Ramos (cell line): ENCODE results near the gene ZSCAN26.
"Not testable (repeated sequence)": the region's sequence is repeated elsewhere in the genome, so short reads cannot be mapped to it uniquely, and the experiment has no call there.

ENCODE experiments used
- in situ Hi-C: fragments of 300-500 bp; cut with MboI; formaldehyde crosslinking; loops from one replicate; pipeline ENCODE4 v1.14.3; 2022; ENCODE audit warnings: low sequenced_read_pairs; ENCODE audit not compliant: unreplicated experiment

ZSCAN26 gene

GRCh38 chr6:28252009-28252975 lies 14.7 kb upstream of the ZSCAN26 start, which contains the start of gene ZKSCAN4:
Gene ZKSCAN4 (minus strand): TSS chr6:28252269. CDS start chr6:28251980, 289 bp downstream.
- in situ Hi-C loops: no loop called here

GRCh38 chr6:28254121-28254519 lies 12.8 kb upstream of the ZSCAN26 start:
- in situ Hi-C loops: no loop called here

- in situ Hi-C loops: no loop called here
Observed at GRCh38 chr6:28257042-28257441, 9.9 kb upstream of the ZSCAN26 start.

- in situ Hi-C loops: no loop called here
Observed at GRCh38 chr6:28258877-28259777, 7.8 kb upstream of the ZSCAN26 start, which contains the start of gene NKAPL. Gene NKAPL (plus strand): TSS chr6:28259297. CDS start chr6:28259372, 75 bp downstream.

GRCh38 chr6:28263922-28264321 lies 3.0 kb upstream of the ZSCAN26 start:
- in situ Hi-C loops: no loop called here

DNA sequence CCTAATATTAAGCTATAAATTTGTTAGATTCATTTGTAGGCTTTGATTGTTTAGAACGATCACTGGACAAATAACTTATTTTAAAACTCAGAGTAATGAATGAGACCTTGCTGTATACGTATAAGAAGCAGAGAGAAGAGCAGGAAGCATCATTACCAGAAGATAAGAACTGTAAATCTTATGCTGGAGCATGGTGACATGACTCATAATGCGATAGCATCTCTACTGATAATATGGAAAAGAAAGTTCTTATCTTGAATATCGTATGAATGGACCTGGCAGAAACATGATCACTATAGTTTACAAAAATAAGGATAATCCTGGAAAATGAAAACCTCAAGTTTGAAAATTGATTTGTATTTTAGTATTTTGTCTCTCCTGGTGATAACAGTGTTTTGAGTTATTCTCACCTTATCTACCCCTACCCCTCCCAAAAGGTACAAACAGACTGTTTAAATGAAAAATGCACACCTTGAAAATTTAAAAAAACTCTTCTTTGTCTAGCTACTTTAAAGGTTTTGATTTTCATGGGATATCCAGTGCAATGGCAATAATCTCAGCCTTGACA lies 2.0 kb upstream of the ZSCAN26 start:
- in situ Hi-C loops: no loop called here

DNA sequence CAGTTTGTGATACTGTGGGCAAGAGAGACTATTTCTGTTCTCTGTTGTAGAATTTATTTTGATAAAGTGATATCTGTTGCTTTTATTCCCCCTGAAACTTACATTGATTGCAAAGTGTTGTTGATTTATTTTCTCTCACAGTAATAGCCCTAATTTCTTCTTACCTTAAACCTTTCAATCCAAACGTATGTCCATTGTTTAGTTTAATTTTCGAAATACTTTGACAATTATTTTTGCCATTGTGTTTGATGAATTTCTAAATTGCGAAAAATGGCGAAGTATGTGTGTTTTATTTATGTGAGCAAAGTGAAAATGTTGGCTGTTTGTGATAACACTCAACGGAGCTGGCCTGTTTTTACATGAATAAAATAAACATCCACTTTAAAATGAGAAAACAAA lies 381 bp upstream of the ZSCAN26 start:
- in situ Hi-C loops: no loop called here

GRCh38 chr6:28267695-28268059 lies 734 bp downstream of the ZSCAN26 start:
- in situ Hi-C loops: no loop called here

GRCh38 chr6:28269492-28269891 lies 2.5 kb downstream of the ZSCAN26 start:
- in situ Hi-C loops: no loop called here

GRCh38 chr6:28274888-28275287 lies 7.9 kb downstream of the ZSCAN26 start:
- in situ Hi-C loops: no loop called here

- in situ Hi-C loops: no loop called here
Observed at GRCh38 chr6:28277746-28278145, 10.8 kb downstream of the ZSCAN26 start.

DNA sequence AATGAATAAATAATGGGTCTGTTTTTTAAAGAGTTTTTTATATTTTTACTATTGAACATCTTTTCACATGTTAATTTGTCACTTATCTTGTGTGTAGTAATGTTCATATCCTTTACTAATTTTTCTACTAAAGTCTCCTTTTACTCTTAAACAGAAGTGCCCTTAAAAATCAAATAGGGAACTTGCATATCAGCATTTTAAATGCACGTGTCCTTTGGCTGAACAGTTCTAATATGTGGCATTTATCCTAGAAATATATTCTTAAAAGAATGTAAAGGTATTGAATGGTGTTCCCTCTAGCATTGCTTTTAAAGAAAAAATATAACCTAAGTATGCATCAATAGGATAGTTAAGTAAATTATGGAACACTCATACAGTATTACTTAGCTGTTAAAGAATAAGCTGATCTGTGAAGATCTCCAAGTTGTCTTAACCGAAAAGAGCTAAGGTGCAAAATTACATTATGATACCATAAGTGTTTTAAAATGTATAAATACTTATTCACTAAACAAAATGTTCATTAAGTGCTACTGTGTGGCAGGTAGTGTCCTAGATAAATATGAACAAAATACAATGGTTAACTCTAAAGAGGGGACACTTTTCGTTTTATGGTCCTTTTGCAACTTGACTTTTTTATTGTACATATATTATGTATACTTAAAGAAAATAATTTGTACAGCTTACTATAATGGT lies 13.8 kb downstream of the ZSCAN26 start:
- in situ Hi-C loops: no loop called here

DNA sequence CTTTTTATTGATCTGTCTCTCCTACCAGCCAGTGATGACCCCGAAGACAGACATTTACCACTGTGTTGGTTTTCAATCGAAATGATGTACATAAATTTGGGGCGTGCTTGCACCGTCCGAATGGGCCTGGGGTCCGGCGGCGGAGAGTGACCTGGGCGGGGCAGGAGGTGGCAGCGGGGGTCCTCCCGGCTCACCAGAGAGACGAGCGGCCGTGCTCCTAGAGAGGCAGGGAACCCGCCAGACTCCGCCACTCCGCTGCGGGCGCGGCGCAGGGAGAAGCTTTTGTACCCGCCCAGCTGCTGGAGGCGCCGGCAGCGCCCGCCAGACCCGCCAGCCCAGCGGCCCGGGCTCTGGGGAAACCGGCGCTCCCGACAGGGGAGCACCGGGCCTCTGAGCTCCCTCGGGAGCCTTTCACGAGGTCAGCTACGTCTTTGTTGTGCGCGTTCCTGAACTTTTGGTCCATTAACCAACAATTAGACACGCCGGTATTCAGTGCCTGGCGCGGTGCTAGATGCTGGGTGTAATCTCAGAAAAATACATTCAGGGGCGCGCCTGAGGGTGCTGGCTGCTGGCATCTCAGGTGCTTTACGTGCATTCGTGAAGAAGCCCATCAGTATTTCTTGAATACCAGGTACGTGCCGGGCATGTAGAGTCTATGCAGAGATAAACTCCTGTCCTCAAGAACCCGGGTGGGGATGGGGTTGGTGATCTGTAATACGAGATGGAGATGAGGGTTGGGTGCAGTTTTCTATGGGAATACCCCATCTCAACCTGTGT lies 14.5 kb downstream of the ZSCAN26 start, which contains the start of gene PGBD1:
Gene PGBD1 (plus strand): TSS at position 285 of the 777 bp plus-strand sequence. CDS start 2,242 bp downstream, outside the sequence.
- in situ Hi-C loops: no loop called here

GRCh38 chr6:28282926-28283325 lies 16.0 kb downstream of the ZSCAN26 start:
- in situ Hi-C loops: no loop called here

DNA sequence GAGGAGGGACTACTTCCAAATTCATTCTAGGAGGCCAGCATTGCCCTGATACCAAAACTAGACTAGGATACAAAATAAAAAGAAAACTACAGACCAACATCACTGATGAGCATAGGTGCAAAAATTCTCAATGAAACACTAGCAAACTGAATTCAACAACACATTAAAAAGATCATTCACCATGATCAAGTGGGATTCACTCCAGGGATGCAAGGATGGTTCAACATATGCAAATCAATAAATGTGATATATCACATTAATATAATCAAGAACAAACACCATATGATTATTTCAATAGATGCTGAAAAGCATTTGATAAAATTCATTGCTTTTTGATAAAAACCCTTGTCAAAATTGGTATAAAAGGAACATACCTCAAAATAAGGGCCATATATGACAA lies 24.6 kb downstream of the ZSCAN26 start:
- in situ Hi-C loops: no loop called here

GRCh38 chr6:28295326-28295725 lies 28.4 kb downstream of the ZSCAN26 start:
- in situ Hi-C loops: no loop called here

GRCh38 chr6:28296520-28297060 lies 29.6 kb downstream of the ZSCAN26 start:
- in situ Hi-C loops: no loop called here

DNA sequence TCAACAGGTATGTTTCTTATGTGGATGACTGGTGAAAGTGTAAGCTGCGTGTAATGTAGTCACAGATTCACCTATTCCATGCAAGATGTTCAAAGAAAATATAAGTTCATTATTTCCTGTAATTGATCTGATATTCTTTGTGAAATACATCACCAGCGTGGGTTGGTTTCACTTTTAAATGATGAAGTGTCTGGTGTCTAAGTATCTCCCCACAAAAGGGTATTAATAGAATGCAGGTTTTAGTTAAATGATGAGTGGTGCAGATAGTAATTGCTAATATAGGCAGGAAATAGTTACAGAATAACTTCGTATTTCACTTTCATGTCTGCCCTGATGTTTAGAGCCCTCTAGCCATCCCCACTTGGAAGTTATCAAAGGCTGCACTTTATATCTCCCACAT lies 36.6 kb downstream of the ZSCAN26 start:
- in situ Hi-C loops: no loop called here

GRCh38 chr6:28306363-28306762 lies 39.4 kb downstream of the ZSCAN26 start:
- in situ Hi-C loops: not testable (repeated sequence)
